Lower lobe of right lung (tissue), 2 donors: ENCODE data around the gene TENT4A. TPM values are rescaled to one million over a fixed set of nuclear protein-coding genes. Genes with fewer than 3 reads are reported as not detected.
A peak's percentile ranks its signal among the peaks of the same experiment; 100 is the strongest.

Experiments
- ATAC-seq, 2 donors: fragments of 200-7000 bp; cut with Tn5 transposase; one replicate each; pipeline ENCODE4 v1.9.1; 2020 to 2022; ENCODE audit warnings: mild to moderate bottlenecking in 2 of 2, moderate library complexity in 2 of 2
- DNase-seq: peaks from one replicate; pipeline ENCODE4 v3.0.0-alpha.2; 2020
- H3K27ac ChIP-seq: fragments of 200-600 bp; one replicate; pipeline ENCODE4 v1.8.0; 2022
- H3K27me3 ChIP-seq: fragments of 200-600 bp; one replicate; pipeline ENCODE4 v1.8.0; 2022; ENCODE audit warnings: low read depth
- H3K36me3 ChIP-seq: fragments of 200-600 bp; one replicate; pipeline ENCODE4 v1.8.0; 2022; ENCODE audit warnings: mild to moderate bottlenecking
- H3K4me1 ChIP-seq: fragments of 200-600 bp; one replicate; pipeline ENCODE4 v1.8.0; 2022
- H3K4me3 ChIP-seq: fragments of 200-600 bp; one replicate; pipeline ENCODE4 v1.8.0; 2022; ENCODE audit warnings: mild to moderate bottlenecking
- H3K9me3 ChIP-seq: fragments of 200-600 bp; one replicate; pipeline ENCODE4 v1.8.0; 2022
- CTCF ChIP-seq: fragments of 200-600 bp; IDR thresholded peaks from one replicate; pipeline ENCODE4 v1.8.0; 2022; ENCODE audit warnings: antibody characterized with exemption, mild to moderate bottlenecking
- intact Hi-C: fragments of 100-400 bp; cut with DNase I; formaldehyde crosslinking; loops from one replicate; pipeline ENCODE4 v1.11.0; 2022
- total RNA-seq: library from RNA; stranded (reverse); fragmentation: NEBNext Ultra II Directional; extraction: Animal tissue kit (Norgen Biotek cat#: 25700); gene quantifications from one replicate; pipeline ENCODE4 v1.2.1, GENCODE V29; 2021
- donor health status: DM: no; HTN: yes; CAD: no; lungs with severe emphysema.

TENT4A gene
- total RNA-seq, 1 donor from 2014 or later, result 24.1 TPM

GRCh38 chr5:6686915-6687409 lies 26.3 kb upstream of the TENT4A start:
- TF ChIP-seq CTCF, result no peak
- intact Hi-C loops, result no loop called here
- no peak for DNase-seq
- Histone ChIP-seq H3K27me3 (peaks cover 3% of the 10 kb centered on the region), H3K4me3 (peak overlapping the region; percentile 37), H3K36me3 (no peaks in the 10 kb centered on the region), H3K9me3 (no peaks in the 10 kb centered on the region), H3K4me1 (peaks cover 8% of the 10 kb centered on the region), H3K27ac (no peak overlapping the region)
- ATAC-seq, result peak; percentile 57 to 65

- Histone ChIP-seq H3K36me3 (no peaks in the 10 kb centered on the region), H3K9me3 (no peaks in the 10 kb centered on the region), H3K27ac (no peak overlapping the region), H3K4me1 (peaks cover 8% of the 10 kb centered on the region), H3K27me3 (peaks cover 5% of the 10 kb centered on the region), H3K4me3 (no peak overlapping the region)
- intact Hi-C loops, result no loop called here
- DNase-seq (no peak), ATAC-seq (no peak)
- TF ChIP-seq CTCF, result no peak
Measured at GRCh38 chr5:6687505-6687904, 25.7 kb upstream of the TENT4A start.

GRCh38 chr5:6692906-6693305 lies 20.3 kb upstream of the TENT4A start:
- no peaks in the 10 kb centered on the region for H3K4me1 ChIP-seq
- no peak overlapping the region for H3K4me3 ChIP-seq
- no peaks in the 10 kb centered on the region for H3K9me3 ChIP-seq
- TF ChIP-seq CTCF, result no peak
- no peak for DNase-seq
- no peaks in the 10 kb centered on the region for H3K36me3 ChIP-seq
- intact Hi-C loops, result no loop called here
- no peak overlapping the region for H3K27ac ChIP-seq
- H3K27me3 ChIP-seq, result peaks cover 7% of the 10 kb centered on the region
- no peak for ATAC-seq

- H3K27ac ChIP-seq, result no peak overlapping the region
- H3K4me1 ChIP-seq, result no peaks in the 10 kb centered on the region
- DNase-seq (no peak), ATAC-seq (no peak)
- no peaks in the 10 kb centered on the region for H3K9me3 ChIP-seq
- H3K27me3 ChIP-seq, result peaks cover 13% of the 10 kb centered on the region
- no peak overlapping the region for H3K4me3 ChIP-seq
- intact Hi-C loops, result no loop called here
- TF ChIP-seq CTCF, result no peak
- no peaks in the 10 kb centered on the region for H3K36me3 ChIP-seq
Measured at GRCh38 chr5:6698696-6699095, 14.5 kb upstream of the TENT4A start.

GRCh38 chr5:6699357-6699756 lies 13.9 kb upstream of the TENT4A start:
- DNase-seq (no peak), ATAC-seq (no peak)
- H3K9me3 ChIP-seq, result no peaks in the 10 kb centered on the region
- H3K4me1 ChIP-seq, result peaks cover 5% of the 10 kb centered on the region
- no peaks in the 10 kb centered on the region for H3K36me3 ChIP-seq
- no peak overlapping the region for H3K27ac ChIP-seq
- peaks cover 13% of the 10 kb centered on the region for H3K27me3 ChIP-seq
- intact Hi-C loops, result no loop called here
- TF ChIP-seq CTCF, result no peak
- H3K4me3 ChIP-seq, result no peak overlapping the region
